Activated B cell treated with CpG ODN at 0.5 μM for 24 hours (primary cell): ENCODE data around the gene LCNL1. TPM values are rescaled to one million over a fixed set of nuclear protein-coding genes. Genes with fewer than 3 reads are reported as not detected.

ENCODE experiments used
- ATAC-seq: fragments of 200-7000 bp; cut with Tn5 transposase; one replicate; pipeline ENCODE4 v1.10.0; 2021; ENCODE audit warnings: low read depth, mild to moderate bottlenecking, moderate library complexity
- CTCF ChIA-PET: fragments of 350-600 bp; sonication (Branson Sonifier 250); formaldehyde crosslinking; loops from one replicate; lab custom pipeline; 2021; ENCODE audit warnings: antibody characterized with exemption; lab: Charles Lee
- POLR2A ChIA-PET: fragments of 350-600 bp; sonication (Branson Sonifier 250); formaldehyde crosslinking; loops from one replicate; lab custom pipeline; 2021; ENCODE audit warnings: antibody characterized with exemption; lab: Charles Lee
- DNase-seq: peaks from one replicate; pipeline ENCODE4 v3.0.0; 2022
- H3K27ac Mint-ChIP-seq: one replicate; pipeline ENCODE4 v1.8.0; 2020; ENCODE audit warnings: mixed read lengths
- H3K27me3 Mint-ChIP-seq: one replicate; pipeline ENCODE4 v1.8.0; 2021; ENCODE audit warnings: mixed read lengths
- H3K36me3 Mint-ChIP-seq: one replicate; pipeline ENCODE4 v1.8.0; 2021; ENCODE audit warnings: low read depth, mixed read lengths
- H3K4me1 Mint-ChIP-seq: one replicate; pipeline ENCODE4 v1.8.0; 2021; ENCODE audit warnings: mixed read lengths
- H3K4me3 Mint-ChIP-seq: one replicate; pipeline ENCODE4 v1.8.0; 2020; ENCODE audit warnings: mild to moderate bottlenecking, mixed read lengths
- H3K9me3 Mint-ChIP-seq: one replicate; pipeline ENCODE4 v1.8.0; 2020; ENCODE audit warnings: mixed read lengths
- intact Hi-C: fragments of 100-400 bp; cut with micrococcal nuclease; formaldehyde crosslinking; loops from one replicate; pipeline ENCODE4 v1.15.1; 2024
- total RNA-seq: library from RNA; stranded (reverse); gene quantifications from 2 replicates; pipeline ENCODE4 v1.2.3, GENCODE V29; 2022
- TF ChIP-seq, protein P1 (sequence below): fragments of 200-600 bp; IDR thresholded peaks from one replicate; pipeline ENCODE4 v1.8.0; 2022; ENCODE audit warnings: antibody characterized with exemption, mild to moderate bottlenecking

LCNL1 gene
- total RNA-seq: not detected in 2 replicates

GRCh38 chr9:136982232-136983051 lies at the start of gene LCNL1:
LCNL1 (plus strand) TSS chr9:136982993; CDS start chr9:136983587, 594 bp downstream.
- ATAC-seq (no peak), DNase-seq (no peak)
- H3K4me1 Mint-ChIP-seq: peaks cover 2% of the 10 kb centered on the region
- no peaks in the 10 kb centered on the region for H3K9me3 Mint-ChIP-seq
- H3K27ac Mint-ChIP-seq: no peak within 1 kb of the TSS
- TF ChIP-seq, protein P1, sequence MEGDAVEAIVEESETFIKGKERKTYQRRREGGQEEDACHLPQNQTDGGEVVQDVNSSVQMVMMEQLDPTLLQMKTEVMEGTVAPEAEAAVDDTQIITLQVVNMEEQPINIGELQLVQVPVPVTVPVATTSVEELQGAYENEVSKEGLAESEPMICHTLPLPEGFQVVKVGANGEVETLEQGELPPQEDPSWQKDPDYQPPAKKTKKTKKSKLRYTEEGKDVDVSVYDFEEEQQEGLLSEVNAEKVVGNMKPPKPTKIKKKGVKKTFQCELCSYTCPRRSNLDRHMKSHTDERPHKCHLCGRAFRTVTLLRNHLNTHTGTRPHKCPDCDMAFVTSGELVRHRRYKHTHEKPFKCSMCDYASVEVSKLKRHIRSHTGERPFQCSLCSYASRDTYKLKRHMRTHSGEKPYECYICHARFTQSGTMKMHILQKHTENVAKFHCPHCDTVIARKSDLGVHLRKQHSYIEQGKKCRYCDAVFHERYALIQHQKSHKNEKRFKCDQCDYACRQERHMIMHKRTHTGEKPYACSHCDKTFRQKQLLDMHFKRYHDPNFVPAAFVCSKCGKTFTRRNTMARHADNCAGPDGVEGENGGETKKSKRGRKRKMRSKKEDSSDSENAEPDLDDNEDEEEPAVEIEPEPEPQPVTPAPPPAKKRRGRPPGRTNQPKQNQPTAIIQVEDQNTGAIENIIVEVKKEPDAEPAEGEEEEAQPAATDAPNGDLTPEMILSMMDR: no peak
- no peaks in the 10 kb centered on the region for H3K36me3 Mint-ChIP-seq
- intact Hi-C loops: no loop called here
- CTCF ChIA-PET: no interaction called here
- POLR2A ChIA-PET: interaction anchor here (0.5 kb wide), 1 partner anchor 34 kb away, joined by 3 read pairs; no protein-coding TSS in a partner anchor
- H3K4me3 Mint-ChIP-seq: no peak within 1 kb of the TSS
- H3K27me3 Mint-ChIP-seq: peaks cover 33% of the 10 kb centered on the region

- DNase-seq (no peak), ATAC-seq (no peak)
- intact Hi-C loops: no loop called here
- Mint-ChIP-seq H3K4me1 (peaks cover 18% of the 10 kb centered on the region), H3K27me3 (no peaks in the 10 kb centered on the region), H3K9me3 (no peaks in the 10 kb centered on the region), H3K27ac (no peak overlapping the region), H3K4me3 (no peak overlapping the region), H3K36me3 (peaks cover 20% of the 10 kb centered on the region)
- ChIA-PET CTCF (no interaction called here), POLR2A (no interaction called here)
- TF ChIP-seq, protein P1: no peak
These were observed 48.5 kb upstream of the LCNL1 start for GRCh38 chr9:136934277-136934676.

DNA sequence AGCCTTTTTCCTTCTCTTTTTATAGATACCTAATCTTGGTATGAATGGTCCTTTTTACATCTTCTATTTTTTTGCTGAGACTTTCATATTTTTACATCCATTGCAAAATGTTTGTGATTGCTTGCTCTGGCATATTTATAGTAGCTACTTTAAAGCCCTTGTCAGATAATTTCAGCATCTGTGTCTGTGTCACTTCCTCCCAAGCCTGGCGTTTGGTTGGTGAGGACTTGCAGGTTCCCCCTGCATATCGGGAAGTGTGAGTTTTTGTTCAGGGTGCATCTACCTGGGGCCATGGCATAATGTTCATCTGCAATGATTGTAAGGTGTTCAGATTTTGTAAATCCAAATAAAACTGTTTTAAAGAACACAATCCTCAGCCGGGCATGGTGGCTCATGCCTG lies 47.1 kb upstream of the LCNL1 start:
- intact Hi-C loops: no loop called here
- no peaks in the 10 kb centered on the region for H3K27me3 Mint-ChIP-seq
- H3K9me3 Mint-ChIP-seq: no peaks in the 10 kb centered on the region
- peaks cover 28% of the 10 kb centered on the region for H3K36me3 Mint-ChIP-seq
- POLR2A ChIA-PET: no interaction called here
- no peak overlapping the region for H3K27ac Mint-ChIP-seq
- CTCF ChIA-PET: no interaction called here
- TF ChIP-seq, protein P1: no peak
- DNase-seq (no peak), ATAC-seq (no peak)
- peaks cover 18% of the 10 kb centered on the region for H3K4me1 Mint-ChIP-seq
- no peak overlapping the region for H3K4me3 Mint-ChIP-seq

DNA sequence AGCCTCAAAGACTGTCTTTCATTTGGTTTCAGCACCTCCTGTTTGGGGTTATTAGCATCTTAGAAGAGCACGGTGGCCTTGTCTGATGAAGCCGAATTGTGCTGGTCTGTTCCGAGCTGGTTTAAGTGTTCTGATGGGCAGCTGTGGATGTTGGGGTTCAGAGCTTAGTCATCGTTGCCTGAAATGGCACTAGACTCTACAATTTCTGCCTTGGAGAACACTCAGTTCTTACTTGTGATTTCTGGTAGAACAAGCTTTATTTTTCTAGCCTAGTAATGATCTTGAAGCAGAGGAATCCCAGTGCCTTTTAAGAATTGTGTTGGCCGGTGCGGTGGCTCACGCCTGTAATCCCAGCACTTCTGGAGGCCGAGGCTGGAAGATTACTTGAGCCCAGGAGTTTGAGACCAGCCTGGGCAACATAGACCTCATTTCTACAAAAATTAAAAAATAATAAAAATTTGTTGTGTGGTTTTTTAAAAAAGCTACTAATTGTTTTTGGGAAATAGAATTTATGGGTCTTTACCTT lies 46.1 kb upstream of the LCNL1 start:
- Mint-ChIP-seq H3K4me3 (no peak overlapping the region), H3K9me3 (no peaks in the 10 kb centered on the region), H3K27me3 (no peaks in the 10 kb centered on the region), H3K36me3 (peaks cover 36% of the 10 kb centered on the region), H3K27ac (no peak overlapping the region), H3K4me1 (peaks cover 16% of the 10 kb centered on the region)
- no peak for ATAC-seq
- TF ChIP-seq, protein P1: no peak
- intact Hi-C loops: no loop called here
- DNase-seq: no peak
- POLR2A ChIA-PET: no interaction called here
- CTCF ChIA-PET: no interaction called here

DNA sequence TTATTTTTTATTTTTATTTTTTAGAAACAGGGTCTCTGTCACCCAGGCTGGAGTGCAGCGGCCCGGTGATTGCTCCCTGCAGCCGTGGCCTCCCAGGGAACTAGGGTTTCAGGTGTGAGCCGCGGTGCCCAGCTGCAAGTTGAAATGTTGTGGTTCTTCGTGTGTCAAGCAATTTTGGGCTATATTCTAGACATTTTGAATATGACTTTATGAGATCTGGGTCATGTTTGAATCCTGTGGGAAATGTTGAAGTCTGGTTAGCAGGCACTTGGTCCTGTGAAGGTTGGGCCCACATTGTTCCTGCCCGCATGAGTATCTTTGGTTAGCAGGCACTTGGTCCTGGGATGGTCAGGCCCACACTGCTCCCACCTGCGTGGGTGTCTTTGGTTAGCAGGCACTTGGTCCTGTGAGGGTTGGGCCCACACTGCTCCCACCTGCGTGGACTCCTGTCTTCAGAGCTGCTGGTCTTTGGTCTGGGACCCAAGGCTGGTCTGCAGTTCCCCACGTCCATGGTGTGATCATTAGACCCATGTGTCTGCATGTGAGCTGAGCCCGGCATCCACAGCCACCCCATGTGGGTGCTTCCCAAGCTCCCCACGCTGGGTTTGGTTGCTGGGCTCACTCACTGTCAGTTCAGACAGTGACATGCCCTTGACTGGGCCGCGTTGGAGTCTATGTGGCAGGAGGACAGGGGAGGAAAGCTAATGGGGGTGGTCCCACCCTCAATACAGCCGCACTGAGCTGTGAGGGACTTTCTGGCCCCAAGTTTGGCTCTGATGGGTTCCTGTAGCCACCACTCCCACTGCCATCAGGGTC lies 45.4 kb upstream of the LCNL1 start:
- ATAC-seq: no peak
- no peak for DNase-seq
- TF ChIP-seq, protein P1: no peak
- no peak overlapping the region for H3K4me3 Mint-ChIP-seq
- ChIA-PET CTCF (no interaction called here), POLR2A (no interaction called here)
- no peaks in the 10 kb centered on the region for H3K9me3 Mint-ChIP-seq
- H3K36me3 Mint-ChIP-seq: peaks cover 43% of the 10 kb centered on the region
- H3K27ac Mint-ChIP-seq: no peak overlapping the region
- intact Hi-C loops: no loop called here
- H3K27me3 Mint-ChIP-seq: no peaks in the 10 kb centered on the region
- peaks cover 9% of the 10 kb centered on the region for H3K4me1 Mint-ChIP-seq
